ENCODE measurements around the gene GDF7. TPM values are rescaled to one million over a fixed set of nuclear protein-coding genes. Genes with fewer than 3 reads are reported as not detected.
A peak's percentile ranks its signal among the peaks of the same experiment; 100 is the strongest.

Gene GDF7
- total RNA-seq, 2 experiments from 2014 or later, result 0.02 TPM; not detected in 1

DNA sequence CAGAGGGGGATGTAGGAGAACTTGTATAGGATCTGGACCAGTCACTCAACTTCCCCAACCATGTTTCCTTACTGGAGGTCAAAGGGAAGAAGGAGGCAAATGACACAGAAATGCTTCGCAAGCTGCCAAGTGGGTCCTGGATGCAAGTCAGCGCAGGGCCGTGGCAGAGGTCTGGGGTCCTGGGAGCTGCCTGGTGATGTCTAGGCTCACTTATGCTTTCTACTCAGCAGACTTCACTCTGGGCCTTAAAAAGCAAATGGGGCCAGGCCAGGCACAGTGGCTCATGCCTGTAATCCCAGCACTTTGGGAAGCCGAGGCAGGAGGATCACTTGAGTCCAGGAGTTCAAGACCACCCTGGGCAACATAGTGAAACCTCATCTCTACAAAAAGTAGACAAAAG, 36.0 kb upstream of the GDF7 start:
- DNase-seq (no peak), ATAC-seq (no peak)
- Mint-ChIP-seq H3K9me3 (ENCODE audit: low read depth) (no peaks in the 10 kb centered on the region), H3K27me3 (no peaks in the 10 kb centered on the region), H3K36me3 (ENCODE audit: low read depth) (peaks cover 2% of the 10 kb centered on the region), H3K27ac (no peak overlapping the region), H3K4me3 (no peak overlapping the region), H3K4me1 (no peaks in the 10 kb centered on the region)
- intact Hi-C loops (cut with DNase I, micrococcal nuclease), result no loop called here
- CTCF ChIA-PET, result interaction anchor here (1.1 kb wide), 1 partner anchor 11 kb away, joined by 3 read pairs; no protein-coding TSS in a partner anchor
- POLR2A ChIA-PET, result no interaction called here

DNA sequence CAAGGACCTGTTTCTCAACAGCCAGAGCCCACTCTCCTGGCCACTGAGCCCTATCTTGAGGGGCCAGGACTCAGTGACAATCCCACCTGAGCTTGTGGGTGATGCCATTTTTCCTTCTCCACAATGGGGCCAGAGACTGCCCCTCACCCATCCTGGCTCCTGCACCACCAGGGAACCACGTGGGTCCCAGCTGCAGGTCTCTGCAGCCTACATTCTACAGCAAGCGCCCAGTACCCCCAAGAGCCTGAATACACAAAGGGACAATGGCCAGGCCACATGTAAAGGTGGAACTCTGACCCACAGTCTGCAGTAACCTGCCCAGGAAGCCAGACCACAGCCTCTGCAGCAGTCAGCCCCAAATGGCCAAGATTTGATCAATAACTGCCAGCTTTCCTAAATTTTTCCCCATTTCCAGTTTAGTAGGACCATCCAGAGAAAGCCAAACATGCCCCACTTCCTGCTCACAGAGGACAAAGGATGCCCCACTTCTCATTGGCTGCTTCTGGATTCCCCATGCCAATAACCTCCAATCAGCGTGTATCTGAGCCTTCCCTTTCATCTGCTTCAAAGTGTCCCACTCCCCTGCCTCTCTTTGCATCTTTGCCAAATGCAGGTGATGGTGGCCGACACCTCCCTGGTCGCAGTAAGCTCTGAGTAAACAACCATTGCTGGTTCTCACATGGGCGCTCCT, 35.2 kb upstream of the GDF7 start:
- DNase-seq, result no peak
- H3K36me3 Mint-ChIP-seq (ENCODE audit: low read depth), result peaks cover 2% of the 10 kb centered on the region
- no peaks in the 10 kb centered on the region for H3K4me1 Mint-ChIP-seq
- CTCF ChIA-PET, result interaction anchor here (0.7 to 1.1 kb wide), 2 partner anchors 10 to 220 kb away, joined by 3 read pairs; no protein-coding TSS in a partner anchor
- H3K9me3 Mint-ChIP-seq (ENCODE audit: low read depth), result no peaks in the 10 kb centered on the region
- H3K27me3 Mint-ChIP-seq, result no peaks in the 10 kb centered on the region
- H3K4me3 Mint-ChIP-seq, result no peak overlapping the region
- intact Hi-C loops (cut with DNase I, micrococcal nuclease), result no loop called here
- POLR2A ChIA-PET, result no interaction called here
- H3K27ac Mint-ChIP-seq, result no peak overlapping the region
- no peak for ATAC-seq

DNA sequence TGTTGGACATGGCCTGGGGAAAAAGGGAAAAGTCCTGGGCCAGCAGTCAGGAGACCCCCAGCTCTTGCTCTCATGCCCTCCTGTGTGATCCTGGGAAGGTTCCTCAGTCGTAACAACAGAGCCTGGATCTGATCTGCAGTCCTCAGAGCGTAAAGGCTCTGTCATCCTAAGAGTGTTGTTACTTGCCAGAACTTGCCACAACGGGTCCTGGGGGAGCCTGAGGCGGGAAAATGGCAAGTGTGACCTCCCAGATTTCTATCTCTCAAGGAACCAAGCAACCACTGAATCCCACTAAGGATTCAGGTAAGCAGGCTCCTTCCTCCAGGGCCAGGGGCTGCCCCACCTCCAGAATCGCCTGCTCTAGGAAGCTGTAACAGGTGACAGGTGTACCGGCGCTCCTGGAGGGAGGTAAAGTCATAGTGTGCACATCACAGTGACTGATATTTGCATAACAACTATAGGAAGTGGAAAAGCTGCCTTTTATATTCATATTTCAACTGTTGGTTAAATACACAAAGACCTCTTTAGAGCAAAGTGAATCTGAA, 34.4 kb upstream of the GDF7 start:
- no peak overlapping the region for H3K4me3 Mint-ChIP-seq
- H3K27me3 Mint-ChIP-seq, result no peaks in the 10 kb centered on the region
- H3K4me1 Mint-ChIP-seq, result no peaks in the 10 kb centered on the region
- H3K9me3 Mint-ChIP-seq (ENCODE audit: low read depth), result no peaks in the 10 kb centered on the region
- DNase-seq, result no peak
- peaks cover 2% of the 10 kb centered on the region for H3K36me3 Mint-ChIP-seq (ENCODE audit: low read depth)
- intact Hi-C loops (cut with DNase I, micrococcal nuclease), result no loop called here
- no peak for ATAC-seq
- ChIA-PET CTCF (interaction anchor here (1.1 kb wide), 1 partner anchor 25 kb away, joined by 4 read pairs; no protein-coding TSS in a partner anchor), POLR2A (no interaction called here)
- no peak overlapping the region for H3K27ac Mint-ChIP-seq

- H3K27ac Mint-ChIP-seq, result no peak overlapping the region
These were observed 33.9 kb upstream of the GDF7 start for GRCh38 chr2:20633001-20633400.

GRCh38 chr2:20633794-20634506, 33.0 kb upstream of the GDF7 start:
- H3K36me3 Mint-ChIP-seq (ENCODE audit: low read depth), result peaks cover 2% of the 10 kb centered on the region
- no peak overlapping the region for H3K4me3 Mint-ChIP-seq
- ATAC-seq (no peak), DNase-seq (no peak)
- H3K4me1 Mint-ChIP-seq, result no peaks in the 10 kb centered on the region
- ChIA-PET CTCF (interaction anchor here (0.5 to 2.7 kb wide), 7 partner anchors 10 to 704 kb away, joined by 3 to 11 read pairs (median 4); no protein-coding TSS in a partner anchor), POLR2A (no interaction called here)
- no peak overlapping the region for H3K27ac Mint-ChIP-seq
- intact Hi-C loops (cut with DNase I, micrococcal nuclease), result no loop called here
- H3K9me3 Mint-ChIP-seq (ENCODE audit: low read depth), result no peaks in the 10 kb centered on the region
- H3K27me3 Mint-ChIP-seq, result no peaks in the 10 kb centered on the region

More at GRCh38 chr2:20633001-20633400, 33.9 kb upstream of the GDF7 start:
- intact Hi-C loops (cut with DNase I, micrococcal nuclease), result no loop called here
- Mint-ChIP-seq H3K36me3 (ENCODE audit: low read depth) (peaks cover 2% of the 10 kb centered on the region), H3K9me3 (ENCODE audit: low read depth) (no peaks in the 10 kb centered on the region), H3K4me3 (no peak overlapping the region), H3K4me1 (no peaks in the 10 kb centered on the region), H3K27me3 (no peaks in the 10 kb centered on the region)
- ATAC-seq, result no peak
- CTCF ChIA-PET, result interaction anchor here (1.1 kb wide), 1 partner anchor 25 kb away, joined by 4 read pairs; no protein-coding TSS in a partner anchor
- DNase-seq, result no peak
- POLR2A ChIA-PET, result no interaction called here

- ChIA-PET CTCF (interaction anchor here (0.5 to 2.7 kb wide), 8 partner anchors 16 to 705 kb away, joined by 3 to 11 read pairs (median 4); no protein-coding TSS in a partner anchor), POLR2A (no interaction called here)
- Mint-ChIP-seq H3K27ac (no peak overlapping the region), H3K27me3 (no peaks in the 10 kb centered on the region), H3K36me3 (ENCODE audit: low read depth) (peaks cover 2% of the 10 kb centered on the region), H3K4me3 (no peak overlapping the region), H3K4me1 (no peaks in the 10 kb centered on the region), H3K9me3 (ENCODE audit: low read depth) (no peaks in the 10 kb centered on the region)
- DNase-seq (no peak), ATAC-seq (no peak)
- intact Hi-C loops (cut with DNase I, micrococcal nuclease), result loop anchor here in 1 of 2 experiments (1.0 kb wide), 1 partner anchor 223 kb away; no protein-coding TSS in a partner anchor
These were observed 32.3 kb upstream of the GDF7 start for GRCh38 chr2:20634507-20635112.

DNA sequence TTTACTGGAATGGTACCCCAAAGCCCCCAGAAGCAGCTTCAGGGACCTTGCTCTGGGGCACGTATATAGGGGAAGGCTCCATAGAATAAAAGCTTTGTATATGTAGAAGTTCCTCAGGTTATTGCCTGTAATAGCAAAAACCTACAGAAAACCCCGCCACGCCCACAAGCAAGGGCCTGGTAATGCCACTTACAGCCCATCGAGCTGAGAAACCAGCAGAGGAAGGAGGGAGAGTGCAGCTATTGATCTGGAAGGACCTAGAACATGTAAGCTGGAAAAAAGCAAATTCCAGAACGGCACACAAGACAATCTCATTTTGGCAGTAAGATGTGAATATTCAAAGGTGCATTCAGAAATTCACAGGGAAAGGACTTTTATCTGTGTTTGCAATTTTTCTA, 31.8 kb upstream of the GDF7 start:
- peaks cover 2% of the 10 kb centered on the region for H3K36me3 Mint-ChIP-seq (ENCODE audit: low read depth)
- no peak for ATAC-seq
- no peak for DNase-seq
- intact Hi-C loops (cut with DNase I, micrococcal nuclease), result loop anchor here in 1 of 2 experiments (1.0 kb wide), 1 partner anchor 224 kb away; no protein-coding TSS in a partner anchor
- H3K27ac Mint-ChIP-seq, result no peak overlapping the region
- ChIA-PET POLR2A (no interaction called here), CTCF (interaction anchor here (0.9 to 2.7 kb wide), 6 partner anchors 17 to 308 kb away, joined by 3 to 11 read pairs (median 6); no protein-coding TSS in a partner anchor)
- no peaks in the 10 kb centered on the region for H3K9me3 Mint-ChIP-seq (ENCODE audit: low read depth)
- H3K4me3 Mint-ChIP-seq, result no peak overlapping the region
- no peaks in the 10 kb centered on the region for H3K27me3 Mint-ChIP-seq
- no peaks in the 10 kb centered on the region for H3K4me1 Mint-ChIP-seq

DNA sequence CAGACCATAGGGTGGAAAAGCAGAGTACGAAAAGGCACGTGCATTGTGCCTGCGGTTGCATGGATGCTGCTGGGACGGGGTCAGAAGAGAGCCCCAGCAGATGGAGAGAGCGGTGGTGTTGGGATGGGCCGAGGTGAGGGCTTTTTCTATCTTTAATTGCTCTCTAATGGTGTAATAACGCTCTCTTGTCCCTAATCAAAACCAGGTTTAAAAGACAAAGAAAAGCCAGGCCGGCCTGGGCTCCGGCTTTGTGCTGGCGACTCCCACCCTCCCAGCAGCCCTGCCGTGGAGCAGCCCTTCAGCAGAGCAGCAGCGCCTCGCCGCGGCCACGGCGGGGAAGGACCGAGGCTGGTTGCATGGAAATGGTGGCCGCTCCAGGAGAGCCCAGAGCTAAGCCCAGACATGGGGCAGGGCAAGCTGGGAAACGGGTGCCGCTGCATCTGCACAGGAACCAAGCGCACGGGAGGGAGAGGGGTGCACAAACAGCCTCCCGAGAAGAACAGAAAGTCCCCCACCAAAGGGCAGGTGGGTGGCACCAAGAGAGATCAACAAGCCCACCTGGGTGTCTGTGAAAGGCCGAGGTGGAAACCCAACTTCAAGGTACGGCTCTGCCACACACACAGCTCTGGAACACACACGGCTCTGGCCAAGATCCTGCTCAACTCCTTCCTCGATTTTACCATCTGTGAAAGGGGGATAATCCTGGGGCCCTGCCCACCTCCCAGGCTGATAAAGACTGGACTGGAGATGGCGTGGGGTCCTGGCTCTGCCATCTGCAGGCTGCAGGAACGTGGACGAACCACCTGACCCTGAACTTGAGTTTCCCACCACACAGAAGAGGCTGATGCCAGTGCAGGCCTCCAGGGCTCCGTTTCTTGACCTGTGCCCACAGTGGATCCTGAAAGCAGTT, 31.0 kb upstream of the GDF7 start:
- ChIA-PET CTCF (interaction anchor here (0.6 to 2.7 kb wide), 7 partner anchors 23 to 309 kb away, joined by 3 to 11 read pairs (median 4); no protein-coding TSS in a partner anchor), POLR2A (no interaction called here)
- ATAC-seq, result peak; percentile 95
- intact Hi-C loops (cut with DNase I, micrococcal nuclease), result loop anchor here in 1 of 2 experiments (1.0 kb wide), 2 partner anchors 193 to 225 kb away; no protein-coding TSS in a partner anchor
- H3K4me3 Mint-ChIP-seq, result no peak overlapping the region
- H3K9me3 Mint-ChIP-seq (ENCODE audit: low read depth), result no peaks in the 10 kb centered on the region
- peak; percentile 78 for DNase-seq
- H3K27ac Mint-ChIP-seq, result no peak overlapping the region
- no peaks in the 10 kb centered on the region for H3K4me1 Mint-ChIP-seq
- peaks cover 2% of the 10 kb centered on the region for H3K36me3 Mint-ChIP-seq (ENCODE audit: low read depth)
- no peaks in the 10 kb centered on the region for H3K27me3 Mint-ChIP-seq

DNA sequence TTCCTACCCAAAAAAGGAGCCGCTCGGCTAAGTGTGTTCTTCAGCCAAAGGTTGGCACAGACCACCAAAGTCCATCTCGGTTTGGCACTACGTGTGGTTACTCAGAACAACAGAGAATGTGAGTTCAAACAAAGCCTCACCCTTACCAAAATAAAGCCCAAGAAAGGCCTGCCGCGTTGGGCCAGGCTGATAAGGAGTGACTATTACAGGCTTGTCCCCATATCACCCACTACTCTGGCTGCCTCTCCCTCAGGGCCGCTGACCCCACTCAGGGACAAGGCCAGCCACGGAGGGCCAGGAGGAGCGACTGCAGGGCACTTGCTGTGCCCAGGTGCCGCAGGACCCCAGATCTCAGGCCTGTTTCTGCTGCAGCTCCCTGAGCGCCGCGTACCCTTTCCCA, 29.8 kb upstream of the GDF7 start:
- DNase-seq (no peak), ATAC-seq (no peak)
- Mint-ChIP-seq H3K27me3 (no peaks in the 10 kb centered on the region), H3K4me3 (no peak overlapping the region), H3K36me3 (ENCODE audit: low read depth) (peaks cover 4% of the 10 kb centered on the region), H3K4me1 (no peaks in the 10 kb centered on the region), H3K9me3 (ENCODE audit: low read depth) (no peaks in the 10 kb centered on the region), H3K27ac (no peak overlapping the region)
- CTCF ChIA-PET, result interaction anchor here (0.7 kb wide), 1 partner anchor 695 kb away, joined by 3 read pairs; no protein-coding TSS in a partner anchor
- intact Hi-C loops (cut with DNase I, micrococcal nuclease), result no loop called here
- POLR2A ChIA-PET, result no interaction called here

DNA sequence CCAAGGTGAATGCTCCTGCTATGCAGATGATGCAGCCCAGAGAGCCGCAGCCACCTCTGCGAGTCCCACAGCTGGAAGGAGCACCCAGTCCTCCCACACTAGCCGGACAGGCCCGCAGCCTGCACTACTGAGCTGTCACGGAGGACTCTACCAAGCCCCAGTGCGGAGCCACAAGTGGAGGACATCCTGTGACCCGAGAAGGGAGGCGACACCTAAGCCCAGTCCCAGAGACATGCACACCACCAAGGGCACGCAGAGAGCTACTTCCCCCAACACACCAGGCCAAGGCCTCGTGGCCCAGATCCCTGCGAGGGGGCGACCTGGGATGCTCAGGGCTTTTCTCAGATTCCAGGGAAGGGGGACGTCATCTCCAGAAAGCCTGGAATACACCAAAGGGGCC, 28.9 kb upstream of the GDF7 start:
- CTCF ChIA-PET, result no interaction called here
- no peak overlapping the region for H3K27ac Mint-ChIP-seq
- intact Hi-C loops (cut with DNase I, micrococcal nuclease), result no loop called here
- peaks cover 4% of the 10 kb centered on the region for H3K36me3 Mint-ChIP-seq (ENCODE audit: low read depth)
- ATAC-seq (no peak), DNase-seq (no peak)
- POLR2A ChIA-PET, result no interaction called here
- no peak overlapping the region for H3K4me3 Mint-ChIP-seq
- H3K4me1 Mint-ChIP-seq, result no peaks in the 10 kb centered on the region
- H3K9me3 Mint-ChIP-seq (ENCODE audit: low read depth), result no peaks in the 10 kb centered on the region
- H3K27me3 Mint-ChIP-seq, result no peaks in the 10 kb centered on the region

All from activated CD4-positive, alpha-beta T cell treated with anti-CD3 and anti-CD28 coated beads for 36 hours (primary cell).